OCI-LY1 (cell line): ENCODE data around the gene ZNF84.

ENCODE experiments used
- EZH2 ChIP-seq: fragments of 200-600 bp; sonication (generic), shearing (Covaris generic); IDR thresholded peaks from 2 replicates; pipeline ENCODE4 v1.8.0; 2017; ENCODE audit warnings: borderline replicate concordance, mixed run types, mild to moderate bottlenecking, antibody characterized with exemption, low read length, moderate library complexity, mixed read lengths
- TF ChIP-seq, protein P1 (sequence below): fragments of 200-600 bp; sonication (generic), shearing (Covaris generic); IDR thresholded peaks from 2 replicates; pipeline ENCODE4 v1.5.1; 2017; ENCODE audit warnings: mild to moderate bottlenecking, antibody characterized with exemption, low read length, moderate library complexity, mixed read lengths

DNA sequence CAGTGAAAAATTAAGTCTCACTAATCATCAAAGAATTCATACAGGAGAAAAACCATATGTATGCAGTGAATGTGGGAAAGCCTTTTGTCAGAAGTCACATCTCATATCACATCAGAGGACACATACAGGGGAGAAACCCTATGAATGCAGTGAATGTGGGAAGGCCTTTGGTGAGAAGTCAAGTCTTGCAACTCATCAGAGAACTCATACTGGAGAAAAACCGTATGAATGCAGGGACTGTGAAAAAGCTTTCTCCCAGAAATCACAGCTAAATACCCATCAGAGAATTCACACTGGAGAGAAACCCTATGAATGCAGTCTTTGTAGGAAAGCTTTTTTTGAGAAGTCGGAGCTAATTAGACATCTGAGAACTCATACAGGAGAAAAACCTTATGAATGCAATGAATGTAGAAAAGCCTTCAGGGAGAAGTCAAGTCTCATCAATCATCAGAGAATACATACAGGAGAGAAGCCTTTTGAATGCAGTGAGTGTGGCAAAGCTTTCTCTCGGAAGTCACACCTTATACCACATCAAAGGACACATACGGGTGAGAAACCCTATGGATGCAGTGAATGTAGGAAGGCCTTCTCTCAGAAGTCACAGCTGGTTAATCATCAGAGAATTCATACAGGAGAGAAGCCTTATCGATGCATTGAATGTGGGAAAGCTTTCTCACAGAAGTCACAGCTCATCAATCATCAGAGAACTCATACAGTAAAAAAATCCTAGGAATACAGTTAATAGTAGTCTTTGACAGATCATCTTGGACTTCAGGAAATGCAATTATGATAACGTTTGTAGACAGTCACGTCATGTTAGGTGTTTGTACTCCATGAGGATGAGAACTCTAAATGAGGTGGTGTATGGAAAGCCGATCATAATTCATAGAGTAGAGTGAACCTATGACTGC is 21.1 kb downstream of the ZNF84 start:
- TF ChIP-seq, protein P1, sequence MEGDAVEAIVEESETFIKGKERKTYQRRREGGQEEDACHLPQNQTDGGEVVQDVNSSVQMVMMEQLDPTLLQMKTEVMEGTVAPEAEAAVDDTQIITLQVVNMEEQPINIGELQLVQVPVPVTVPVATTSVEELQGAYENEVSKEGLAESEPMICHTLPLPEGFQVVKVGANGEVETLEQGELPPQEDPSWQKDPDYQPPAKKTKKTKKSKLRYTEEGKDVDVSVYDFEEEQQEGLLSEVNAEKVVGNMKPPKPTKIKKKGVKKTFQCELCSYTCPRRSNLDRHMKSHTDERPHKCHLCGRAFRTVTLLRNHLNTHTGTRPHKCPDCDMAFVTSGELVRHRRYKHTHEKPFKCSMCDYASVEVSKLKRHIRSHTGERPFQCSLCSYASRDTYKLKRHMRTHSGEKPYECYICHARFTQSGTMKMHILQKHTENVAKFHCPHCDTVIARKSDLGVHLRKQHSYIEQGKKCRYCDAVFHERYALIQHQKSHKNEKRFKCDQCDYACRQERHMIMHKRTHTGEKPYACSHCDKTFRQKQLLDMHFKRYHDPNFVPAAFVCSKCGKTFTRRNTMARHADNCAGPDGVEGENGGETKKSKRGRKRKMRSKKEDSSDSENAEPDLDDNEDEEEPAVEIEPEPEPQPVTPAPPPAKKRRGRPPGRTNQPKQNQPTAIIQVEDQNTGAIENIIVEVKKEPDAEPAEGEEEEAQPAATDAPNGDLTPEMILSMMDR: no peak
- TF ChIP-seq EZH2: no peak
